ENCODE results near the gene DVL2. TPM values are rescaled to one million over a fixed set of nuclear protein-coding genes. Genes with fewer than 3 reads are reported as not detected.
"Not testable (repeated sequence)": the region's sequence is repeated elsewhere in the genome, so short reads cannot be mapped to it uniquely, and the experiment has no call there.

The DVL2 gene
- total RNA-seq, 1 experiment from 2014 or later: 34.9 TPM

- ChIA-PET CTCF (interaction anchor here (0.6 kb wide), 1 partner anchor 444 kb away, joined by 3 read pairs; no protein-coding TSS in a partner anchor), POLR2A (interaction anchor here (1.8 kb wide), 1 partner anchor 12 kb away, joined by 5 read pairs; the partner anchor contains the start of gene DVL2)
- DNase-seq (ENCODE audit: unreplicated experiment): no peak
- H3K27me3 Mint-ChIP-seq (ENCODE audit: insufficient read depth, unreplicated experiment): no peaks in the 10 kb centered on the region
- no peak overlapping the region for H3K4me3 Mint-ChIP-seq (ENCODE audit: unreplicated experiment)
- H3K36me3 Mint-ChIP-seq (ENCODE audit: insufficient read depth, unreplicated experiment): peaks cover 64% of the 10 kb centered on the region
- BruUV-seq (replicated peaks): no TSS peak
- H3K27ac Mint-ChIP-seq (ENCODE audit: low read depth, unreplicated experiment): no peak overlapping the region
- peaks cover 24% of the 10 kb centered on the region for H3K4me1 Mint-ChIP-seq (ENCODE audit: insufficient read depth, unreplicated experiment)
- no peaks in the 10 kb centered on the region for H3K9me3 Mint-ChIP-seq (ENCODE audit: unreplicated experiment)
- intact Hi-C loops (cut with micrococcal nuclease): no loop called here
- no peak for TF ChIP-seq CTCF (IDR thresholded peaks at IDR 0.05; ENCODE audit: unreplicated experiment)
Measured at GRCh38 chr17:7246779-7247178, 12.5 kb upstream of the DVL2 start.

GRCh38 chr17:7243838-7244237 is 9.5 kb upstream of the DVL2 start:
- Mint-ChIP-seq H3K4me3 (ENCODE audit: unreplicated experiment) (peak overlapping the region; percentile 100), H3K36me3 (ENCODE audit: insufficient read depth, unreplicated experiment) (peaks cover 91% of the 10 kb centered on the region), H3K4me1 (ENCODE audit: insufficient read depth, unreplicated experiment) (peaks cover 28% of the 10 kb centered on the region)
- BruUV-seq (replicated peaks): TSS peak; percentile 12
- DNase-seq (ENCODE audit: unreplicated experiment); H3K27ac Mint-ChIP-seq (ENCODE audit: low read depth, unreplicated experiment); H3K9me3 Mint-ChIP-seq (ENCODE audit: unreplicated experiment); intact Hi-C loops (cut with micrococcal nuclease); H3K27me3 Mint-ChIP-seq (ENCODE audit: insufficient read depth, unreplicated experiment): not testable (repeated sequence)
- ChIA-PET CTCF (interaction anchor here (1.3 kb wide), 1 partner anchor 10 kb away, joined by 4 read pairs; the partner anchor contains the start of gene DVL2), POLR2A (interaction anchor here (0.6 to 14.3 kb wide), 9 partner anchors 6 to 442 kb away, joined by 3 to 278 read pairs (median 9); partner anchors contain the start of genes ACADVL, CD68, CTDNEP1 and DLG4)

GRCh38 chr17:7243453-7243729 is 9.1 kb upstream of the DVL2 start:
- TF ChIP-seq CTCF (IDR thresholded peaks at IDR 0.05; ENCODE audit: unreplicated experiment): no peak
- no peak for DNase-seq (ENCODE audit: unreplicated experiment)
- intact Hi-C loops (cut with micrococcal nuclease): no loop called here
- H3K4me1 Mint-ChIP-seq (ENCODE audit: insufficient read depth, unreplicated experiment): peaks cover 25% of the 10 kb centered on the region
- ChIA-PET POLR2A (interaction anchor here (1.0 to 14.3 kb wide), 12 partner anchors 7 to 673 kb away, joined by 3 to 278 read pairs (median 8); partner anchors contain the start of genes ACADVL, CD68, CTDNEP1 and DLG4), CTCF (interaction anchor here (1.3 kb wide), 1 partner anchor 9 kb away, joined by 4 read pairs; the partner anchor contains the start of gene DVL2)
- H3K27me3 Mint-ChIP-seq (ENCODE audit: insufficient read depth, unreplicated experiment): no peaks in the 10 kb centered on the region
- peaks cover 95% of the 10 kb centered on the region for H3K36me3 Mint-ChIP-seq (ENCODE audit: insufficient read depth, unreplicated experiment)
- H3K4me3 Mint-ChIP-seq (ENCODE audit: unreplicated experiment): peak overlapping the region; percentile 100
- no TSS peak for BruUV-seq (replicated peaks)
- H3K27ac Mint-ChIP-seq (ENCODE audit: low read depth, unreplicated experiment): peak overlapping the region; percentile 99
- H3K9me3 Mint-ChIP-seq (ENCODE audit: unreplicated experiment): no peaks in the 10 kb centered on the region

GRCh38 chr17:7242717-7243452 is 8.6 kb upstream of the DVL2 start:
- BruUV-seq (replicated peaks): no TSS peak
- peak overlapping the region; percentile 100 for H3K4me3 Mint-ChIP-seq (ENCODE audit: unreplicated experiment)
- TF ChIP-seq CTCF (IDR thresholded peaks at IDR 0.05; ENCODE audit: unreplicated experiment): no peak
- H3K9me3 Mint-ChIP-seq (ENCODE audit: unreplicated experiment): no peaks in the 10 kb centered on the region
- H3K36me3 Mint-ChIP-seq (ENCODE audit: insufficient read depth, unreplicated experiment): peaks cover 93% of the 10 kb centered on the region
- H3K27ac Mint-ChIP-seq (ENCODE audit: low read depth, unreplicated experiment): peak overlapping the region; percentile 99
- DNase-seq (ENCODE audit: unreplicated experiment): peak; percentile 92
- ChIA-PET CTCF (interaction anchor here (1.3 to 1.9 kb wide), 2 partner anchors 9 to 53 kb away, joined by 4 to 9 read pairs; partner anchors contain the start of gene DVL2), POLR2A (interaction anchor here (0.6 to 14.3 kb wide), 27 partner anchors 7 to 914 kb away, joined by 3 to 278 read pairs (median 5); partner anchors contain the start of genes ACADVL, CD68, CTDNEP1 and DLG4)
- intact Hi-C loops (cut with micrococcal nuclease): no loop called here
- no peaks in the 10 kb centered on the region for H3K27me3 Mint-ChIP-seq (ENCODE audit: insufficient read depth, unreplicated experiment)
- peaks cover 25% of the 10 kb centered on the region for H3K4me1 Mint-ChIP-seq (ENCODE audit: insufficient read depth, unreplicated experiment)
